ENCODE measurements around the gene FAM98B.
"Not testable (repeated sequence)": the region's sequence is repeated elsewhere in the genome, so short reads cannot be mapped to it uniquely, and the experiment has no call there.

FAM98B gene

GRCh38 chr15:38453971-38454695 is at the start of gene FAM98B:
FAM98B (plus strand) TSS chr15:38454127; CDS start chr15:38454162, 35 bp downstream.
- DNase-seq = peak; percentile 38 to 52

GRCh38 chr15:38406436-38406835 is 47.5 kb upstream of the FAM98B start:
- DNase-seq = no peak

GRCh38 chr15:38408576-38408975 is 45.4 kb upstream of the FAM98B start:
- no peak for DNase-seq

- no peak for DNase-seq
These were observed 42.0 kb upstream of the FAM98B start for GRCh38 chr15:38411902-38412301.

- DNase-seq = no peak
These were observed 41.5 kb upstream of the FAM98B start for GRCh38 chr15:38412466-38412865.

- no peak for DNase-seq
These were observed 39.6 kb upstream of the FAM98B start for GRCh38 chr15:38414357-38414756.

GRCh38 chr15:38421069-38421690 is 32.7 kb upstream of the FAM98B start:
- no peak for DNase-seq

- DNase-seq = no peak
These were observed 29.8 kb upstream of the FAM98B start for GRCh38 chr15:38424101-38424552.

GRCh38 chr15:38425269-38425668 is 28.7 kb upstream of the FAM98B start:
- DNase-seq = no peak

GRCh38 chr15:38427380-38427779 is 26.5 kb upstream of the FAM98B start:
- no peak for DNase-seq

- DNase-seq = no peak
These were observed 23.7 kb upstream of the FAM98B start for GRCh38 chr15:38430106-38430760.

GRCh38 chr15:38436993-38437392 is 16.9 kb upstream of the FAM98B start:
- no peak for DNase-seq

- not testable (repeated sequence) for DNase-seq
These were observed 16.3 kb upstream of the FAM98B start for GRCh38 chr15:38437603-38438002.

GRCh38 chr15:38438031-38438986 is 15.6 kb upstream of the FAM98B start:
- no peak for DNase-seq

- DNase-seq = peak in 1 of 2 experiments; percentile 20
These were observed 13.4 kb upstream of the FAM98B start for GRCh38 chr15:38440353-38441129.

GRCh38 chr15:38441130-38441519 is 12.8 kb upstream of the FAM98B start:
- DNase-seq = no peak

GRCh38 chr15:38454696-38455090 is 766 bp downstream of the FAM98B start:
- DNase-seq = no peak

- no peak for DNase-seq
These were observed 1.2 kb downstream of the FAM98B start for GRCh38 chr15:38455092-38455491.

- DNase-seq = no peak
These were observed 4.7 kb downstream of the FAM98B start for GRCh38 chr15:38458646-38459045.

- DNase-seq = no peak
These were observed 5.6 kb downstream of the FAM98B start for GRCh38 chr15:38459480-38459879.

- no peak for DNase-seq
These were observed 6.6 kb downstream of the FAM98B start for GRCh38 chr15:38460543-38460942.
